HEK293 (cell line): ENCODE measurements around the gene MADCAM1.

Experiments used
- CTCF ChIA-PET: fragments of 350-600 bp; formaldehyde crosslinking; extraction: SDS; loops from one replicate; lab custom pipeline; 2021; ENCODE audit warnings: antibody characterized with exemption; lab: Yijun Ruan, JAX
- POLR2A ChIA-PET: fragments of 300-600 bp; formaldehyde crosslinking; extraction: SDS; loops from one replicate; lab custom pipeline; 2020; ENCODE audit warnings: antibody characterized with exemption, inconsistent platforms; lab: Yijun Ruan, JAX
- H3K27ac ChIP-seq: fragments of 200-500 bp; sonication (Bioruptor generic); 2 replicates; pipeline ENCODE4 v1.5.1; 2014; ENCODE audit warnings: low read depth, low read length, control low read depth, inconsistent platforms; ENCODE audit errors: extremely low read depth
- H3K36me3 ChIP-seq, 2 experiments: fragments of 200-500 bp in 1 of 2; sonication (Bioruptor generic) in 1 of 2; 1 replicate in 1 of 2; 2 replicates in 1 of 2; pipeline ENCODE4 v1.5.1; 2014 to 2017; ENCODE audit warnings: inconsistent platforms in 2 of 2, low read length in 2 of 2; ENCODE audit not compliant: control insufficient read depth in 2 of 2, insufficient read depth in 1 of 2
- H3K4me1 ChIP-seq: fragments of 200-500 bp; sonication (Bioruptor generic); 2 replicates; pipeline ENCODE4 v1.5.1; 2014; ENCODE audit warnings: mild to moderate bottlenecking, low read length, inconsistent platforms; ENCODE audit not compliant: control insufficient read depth, insufficient read depth
- H3K4me3 ChIP-seq: 2 replicates; pipeline ENCODE4 v1.5.1; 2011; ENCODE audit warnings: low read depth, mild to moderate bottlenecking, control low read depth, low read length, moderate library complexity
- H3K9me3 ChIP-seq: fragments of 200-500 bp; sonication (Bioruptor generic); 2 replicates; pipeline ENCODE4 v1.5.1; 2014; ENCODE audit warnings: low read depth, low read length, inconsistent platforms; ENCODE audit not compliant: control insufficient read depth, insufficient read depth
- AEBP2 ChIP-seq: fragments of 450-650 bp; formaldehyde crosslinking; IDR thresholded peaks from 2 replicates; pipeline ENCODE4 v1.5.1; 2016; ENCODE audit warnings: missing biosample characterization, missing genetic modification characterization, borderline replicate concordance
- HOXD13 ChIP-seq: sonication (generic); formaldehyde crosslinking; IDR thresholded peaks from 2 replicates; pipeline ENCODE4 v1.8.0; 2022; ENCODE audit warnings: missing genetic modification reagents, borderline replicate concordance
- MZF1 ChIP-seq: fragments of 450-650 bp; formaldehyde crosslinking; IDR thresholded peaks from 2 replicates; pipeline ENCODE4 v1.5.1; 2017; ENCODE audit warnings: missing biosample characterization, missing genetic modification characterization, borderline replicate concordance
- PATZ1 ChIP-seq: fragments of 450-650 bp; formaldehyde crosslinking; IDR thresholded peaks from 2 replicates; pipeline ENCODE4 v1.5.1; 2016; ENCODE audit warnings: missing biosample characterization, missing genetic modification characterization
- SETDB1 ChIP-seq: IDR thresholded peaks from one replicate; pipeline ENCODE4 v1.6.1; 2017; ENCODE audit warnings: mild to moderate bottlenecking, low read length, moderate library complexity, mixed read lengths; ENCODE audit not compliant: insufficient read length
- ZBTB10 ChIP-seq: fragments of 450-650 bp; formaldehyde crosslinking; IDR thresholded peaks from 2 replicates; pipeline ENCODE4 v1.5.1; 2016; ENCODE audit warnings: missing biosample characterization, missing genetic modification characterization
- ZBTB20 ChIP-seq: fragments of 450-650 bp; formaldehyde crosslinking; IDR thresholded peaks from 2 replicates; pipeline ENCODE4 v1.5.1; 2016; ENCODE audit warnings: missing biosample characterization, missing genetic modification characterization
- ZBTB26 ChIP-seq: fragments of 450-650 bp; formaldehyde crosslinking; optimal IDR thresholded peaks from 2 replicates; pipeline ENCODE3; 2016; ENCODE audit warnings: missing biosample characterization, mild to moderate bottlenecking, missing genetic modification characterization
- ZBTB7A ChIP-seq: fragments of 450-650 bp; formaldehyde crosslinking; IDR thresholded peaks from 2 replicates; pipeline ENCODE4 v1.5.1; 2016; ENCODE audit warnings: low read depth, missing biosample characterization, missing genetic modification characterization
- ZBTB8A ChIP-seq: fragments of 450-650 bp; formaldehyde crosslinking; IDR thresholded peaks from 2 replicates; pipeline ENCODE4 v1.5.1; 2016; ENCODE audit warnings: missing biosample characterization, missing genetic modification characterization
- ZNF114 ChIP-seq: fragments of 450-650 bp; formaldehyde crosslinking; IDR thresholded peaks from 2 replicates; pipeline ENCODE4 v1.5.0; 2017; ENCODE audit warnings: missing biosample characterization, missing genetic modification characterization
- ZNF155 ChIP-seq: fragments of 450-650 bp; formaldehyde crosslinking; IDR thresholded peaks from 2 replicates; pipeline ENCODE4 v1.5.1; 2016; ENCODE audit warnings: missing biosample characterization, missing genetic modification characterization
- ZNF16 ChIP-seq: fragments of 450-650 bp; formaldehyde crosslinking; IDR thresholded peaks from 2 replicates; pipeline ENCODE4 v1.5.1; 2016; ENCODE audit warnings: low read depth, missing biosample characterization, missing genetic modification characterization
- ZNF248 ChIP-seq: fragments of 450-650 bp; formaldehyde crosslinking; IDR thresholded peaks from 2 replicates; pipeline ENCODE4 v1.5.1; 2017; ENCODE audit warnings: missing biosample characterization, missing genetic modification characterization
- ZNF354C ChIP-seq: fragments of 450-650 bp; formaldehyde crosslinking; IDR thresholded peaks from 2 replicates; pipeline ENCODE4 v1.5.1; 2016; ENCODE audit warnings: missing biosample characterization, missing genetic modification characterization, low read depth, borderline replicate concordance
- ZNF394 ChIP-seq: fragments of 450-650 bp; formaldehyde crosslinking; IDR thresholded peaks from 2 replicates; pipeline ENCODE4 v1.5.1; 2016; ENCODE audit warnings: missing biosample characterization, missing genetic modification characterization, mild to moderate bottlenecking, moderate library complexity, borderline replicate concordance
- ZNF529 ChIP-seq: fragments of 450-650 bp; formaldehyde crosslinking; IDR thresholded peaks from 2 replicates; pipeline ENCODE4 v1.5.1; 2017; ENCODE audit warnings: missing genetic modification characterization, missing biosample characterization; ENCODE audit not compliant: insufficient replicate concordance
- ZNF530 ChIP-seq: fragments of 450-650 bp; formaldehyde crosslinking; IDR thresholded peaks from 2 replicates; pipeline ENCODE4 v1.5.1; 2016; ENCODE audit warnings: low read depth, missing biosample characterization, missing genetic modification characterization
- ZNF561 ChIP-seq: fragments of 450-650 bp; IDR thresholded peaks from 2 replicates; pipeline ENCODE4 v1.5.1; 2018; ENCODE audit warnings: missing biosample characterization, missing genetic modification characterization, borderline replicate concordance
- ZNF580 ChIP-seq: fragments of 450-650 bp; formaldehyde crosslinking; IDR thresholded peaks from 2 replicates; pipeline ENCODE4 v1.5.1; 2016; ENCODE audit warnings: missing biosample characterization, missing genetic modification characterization
- ZNF660 ChIP-seq: fragments of 450-650 bp; IDR thresholded peaks from 2 replicates; pipeline ENCODE4 v1.5.1; 2018; ENCODE audit warnings: missing biosample characterization, mild to moderate bottlenecking, missing genetic modification characterization
- ZNF664 ChIP-seq: fragments of 450-650 bp; formaldehyde crosslinking; IDR thresholded peaks from 2 replicates; pipeline ENCODE4 v1.5.1; 2016; ENCODE audit warnings: missing biosample characterization, missing genetic modification characterization
- ZNF670 ChIP-seq: fragments of 450-650 bp; formaldehyde crosslinking; IDR thresholded peaks from 2 replicates; pipeline ENCODE4 v1.5.1; 2016; ENCODE audit warnings: missing biosample characterization, missing genetic modification characterization, low read depth
- ZNF692 ChIP-seq: fragments of 450-650 bp; formaldehyde crosslinking; IDR thresholded peaks from 2 replicates; pipeline ENCODE4 v1.5.1; 2016; ENCODE audit warnings: missing biosample characterization, missing genetic modification characterization
- ZNF843 ChIP-seq: fragments of 450-650 bp; formaldehyde crosslinking; IDR thresholded peaks from 2 replicates; pipeline ENCODE4 v1.5.1; 2016; ENCODE audit warnings: missing biosample characterization, missing genetic modification characterization
- TF ChIP-seq, protein P1 (sequence below): fragments of 450-650 bp; formaldehyde crosslinking; IDR thresholded peaks from 2 replicates; pipeline ENCODE4 v1.5.1; 2016; ENCODE audit warnings: missing biosample characterization, missing genetic modification characterization

The MADCAM1 gene

DNA sequence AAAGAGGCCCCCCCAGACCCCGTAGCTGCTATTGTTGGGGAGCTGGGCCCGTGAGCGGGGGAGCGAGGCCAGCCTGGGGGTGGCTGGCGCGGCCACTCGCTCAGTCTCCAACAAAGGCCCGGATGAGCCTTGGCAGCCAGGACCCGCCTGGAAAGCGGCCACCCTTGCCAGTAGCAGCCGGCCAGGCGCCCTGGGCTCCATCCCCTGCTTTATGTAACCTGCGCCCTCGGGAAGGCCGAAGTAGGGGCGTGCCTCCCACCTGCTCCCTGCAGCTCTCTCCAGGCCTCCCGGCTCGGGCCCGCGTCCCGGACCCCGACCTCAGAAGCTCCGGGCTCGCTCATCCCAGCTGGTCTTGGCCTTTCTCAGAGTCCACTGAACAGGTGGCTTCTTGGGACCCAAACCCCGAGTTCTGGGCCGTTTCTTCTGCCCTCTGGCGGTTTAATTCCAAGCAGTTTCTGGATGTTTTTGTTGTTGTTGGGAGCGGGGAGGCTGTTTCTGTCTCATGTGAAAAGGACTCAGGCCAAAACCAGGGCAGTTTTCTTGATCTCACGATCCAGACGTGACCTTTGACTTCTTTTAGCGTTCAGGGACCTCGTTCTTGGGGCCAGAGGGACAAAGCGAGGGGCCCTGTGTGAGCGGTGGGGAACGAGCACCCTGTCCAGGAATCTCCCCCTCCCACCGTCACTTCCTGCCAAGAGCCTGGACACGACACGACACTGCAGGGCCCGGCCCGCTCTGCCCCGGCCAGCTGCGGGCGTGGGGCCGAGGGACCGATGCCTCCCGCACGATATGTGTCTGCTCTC, 36.5 kb downstream of the MADCAM1 start:
- H3K27ac ChIP-seq: peak overlapping the region; percentile 96
- ChIA-PET POLR2A (interaction anchor here (0.9 to 3.8 kb wide), 9 partner anchors 9 to 109 kb away, joined by 3 to 35 read pairs (median 13); partner anchors contain the start of gene BSG), CTCF (interaction anchor here (0.6 to 6.4 kb wide), 6 partner anchors 10 to 660 kb away, joined by 3 to 49 read pairs (median 4); no protein-coding TSS in a partner anchor)
- peak overlapping the region; percentile 89 for H3K4me3 ChIP-seq
- H3K9me3 ChIP-seq: no peaks in the 10 kb centered on the region
- H3K4me1 ChIP-seq: peaks cover 7% of the 10 kb centered on the region
- H3K36me3 ChIP-seq: peaks cover 3 to 27% of the 10 kb centered on the region in 2 experiments; a peak in 2 of 3 replicates
- TF ChIP-seq ZNF561 (tag by site-specific recombination) (no peak), ZBTB10 (tag by site-specific recombination) (no peak), ZBTB20 (peak; percentile 45; the same call in 1 of the 2 replicates), ZNF664 (tag by site-specific recombination) (no peak), HOXD13 (CRISPR knock-in tag) (no peak), ZNF354C (tag by site-specific recombination) (no peak), ZNF670 (no peak), ZBTB8A (tag by site-specific recombination) (peak; percentile 57), SETDB1 (no peak), ZNF660 (tag by site-specific recombination) (peak; percentile 51; the same call in 1 of the 2 replicates), ZNF529 (tag by site-specific recombination) (no peak), MZF1 (tag by site-specific recombination) (no peak), ZBTB7A (tag by site-specific recombination) (no peak), ZBTB26 (tag by site-specific recombination) (no peak), AEBP2 (tag by site-specific recombination) (no peak), ZNF530 (tag by site-specific recombination) (no peak), PATZ1 (peak; percentile 9), ZNF155 (no peak), ZNF580 (tag by site-specific recombination) (no peak), ZNF843 (tag by site-specific recombination) (no peak), ZNF114 (tag by site-specific recombination) (no peak), ZNF248 (no peak), ZNF692 (tag by site-specific recombination) (0 out of 2 replicates have a peak, but pooled peaks have one; percentile 20), ZNF394 (tag by site-specific recombination) (no peak), ZNF16 (tag by site-specific recombination) (no peak)
- TF ChIP-seq, protein P1, sequence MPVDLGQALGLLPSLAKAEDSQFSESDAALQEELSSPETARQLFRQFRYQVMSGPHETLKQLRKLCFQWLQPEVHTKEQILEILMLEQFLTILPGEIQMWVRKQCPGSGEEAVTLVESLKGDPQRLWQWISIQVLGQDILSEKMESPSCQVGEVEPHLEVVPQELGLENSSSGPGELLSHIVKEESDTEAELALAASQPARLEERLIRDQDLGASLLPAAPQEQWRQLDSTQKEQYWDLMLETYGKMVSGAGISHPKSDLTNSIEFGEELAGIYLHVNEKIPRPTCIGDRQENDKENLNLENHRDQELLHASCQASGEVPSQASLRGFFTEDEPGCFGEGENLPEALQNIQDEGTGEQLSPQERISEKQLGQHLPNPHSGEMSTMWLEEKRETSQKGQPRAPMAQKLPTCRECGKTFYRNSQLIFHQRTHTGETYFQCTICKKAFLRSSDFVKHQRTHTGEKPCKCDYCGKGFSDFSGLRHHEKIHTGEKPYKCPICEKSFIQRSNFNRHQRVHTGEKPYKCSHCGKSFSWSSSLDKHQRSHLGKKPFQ (tag by site-specific recombination): no peak
